Neural progenitor cell (in vitro differentiated cells): ENCODE measurements around the gene PSPN.

Source experiments
- CTCF ChIP-seq: fragments of 200-600 bp; sonication (generic); IDR thresholded peaks from 2 replicates; pipeline ENCODE4 v1.5.1; 2017; ENCODE audit warnings: antibody characterized with exemption, mild to moderate bottlenecking
- EZH2 ChIP-seq: fragments of 200-600 bp; sonication (generic); IDR thresholded peaks from 2 replicates; pipeline ENCODE4 v1.6.1; 2017; ENCODE audit warnings: antibody characterized with exemption, mild to moderate bottlenecking, moderate library complexity

GRCh38 chr19:6413291-6413690 lies 37.6 kb upstream of the PSPN start:
- TF ChIP-seq CTCF (no peak), EZH2 (no peak)
